Psoas muscle (tissue), 8 donors: ENCODE results near the gene STRBP. TPM values are rescaled to one million over a fixed set of nuclear protein-coding genes. Genes with fewer than 3 reads are reported as not detected.
"Not testable (repeated sequence)": the region's sequence is repeated elsewhere in the genome, so short reads cannot be mapped to it uniquely, and the experiment has no call there.

Source experiments
- ATAC-seq, 4 donors: fragments of 200-7000 bp; cut with Tn5 transposase; one replicate each; pipeline ENCODE4 v1.9.1; 2020; ENCODE audit warnings: moderate library complexity in 3 of 4, mild to moderate bottlenecking in 2 of 4
- DNase-seq, 2 donors: peaks; one replicate each; pipeline ENCODE4 v3.0.0-alpha.2; 2020
- H3K27ac ChIP-seq: fragments of 200-600 bp; one replicate; pipeline ENCODE4 v1.8.0; 2022
- H3K27me3 ChIP-seq, 3 donors: fragments of 200-600 bp in 1 of 3; one replicate each; pipeline versions ENCODE4 v1.6.1 to v1.8.0; 2013 to 2022; ENCODE audit warnings: low read length in 2 of 3, mild to moderate bottlenecking in 2 of 3, moderate library complexity in 1 of 3; ENCODE audit not compliant: insufficient read depth in 3 of 3
- H3K36me3 ChIP-seq, 2 donors: fragments of 200-600 bp in 1 of 2; one replicate each; pipeline versions ENCODE4 v1.6.1 to v1.8.0; 2013 to 2022; ENCODE audit warnings: low read depth in 1 of 2, mild to moderate bottlenecking in 1 of 2, moderate library complexity in 1 of 2; ENCODE audit not compliant: insufficient read depth in 1 of 2
- H3K4me1 ChIP-seq: fragments of 200-600 bp; one replicate; pipeline ENCODE4 v1.8.0; 2022
- H3K4me3 ChIP-seq: fragments of 200-600 bp; one replicate; pipeline ENCODE4 v1.8.0; 2022; ENCODE audit warnings: mild to moderate bottlenecking
- H3K9me3 ChIP-seq: fragments of 200-600 bp; one replicate; pipeline ENCODE4 v1.8.0; 2022
- WGBS, 3 donors: extraction: QIAGEN DNeasy Blood & Tissue Kit; methylation state at CpG; one replicate each; pipeline versions ENCODE4 v1.1.6 to v1.1.7; 2013; 5-methylcytosine and 5-hydroxymethylcytosine counted together
- intact Hi-C, 2 donors: fragments of 100-400 bp; cut with DNase I; formaldehyde crosslinking; loops; one replicate each; pipeline versions ENCODE4 v1.11.0 to v1.14.2; 2022
- polyA plus RNA-seq, 3 donors: library from polyadenylated mRNA; stranded (reverse); fragments of 200-250 nt; gene quantifications; one replicate each; pipeline ENCODE4 v1.2.3, GENCODE V29; 2013
- total RNA-seq, 4 donors: library from RNA; stranded (reverse); fragmentation: NEBNext Ultra II Directional in 2 of 4; extraction: Animal tissue kit (Norgen Biotek cat#: 25700) in 2 of 4; gene quantifications; one replicate each; pipeline versions ENCODE4 v1.2.1 to v1.2.4, GENCODE V29; 2021 to 2023
- TF ChIP-seq, protein P1 (sequence below): fragments of 200-600 bp; IDR thresholded peaks from one replicate; pipeline ENCODE4 v1.8.0; 2022; ENCODE audit warnings: antibody characterized with exemption
- donor health status: healthy with polysubstance abuse.
- donor health status: DM: no; HTN: no; CAD: no; lungs with moderate emphysema.
- donor health status: Bipolar disorder and iron deficiency.
- donor health status: healthy.
- donor health status: DM: yes; HTN: yes; CAD: no.
- donor health status: DM: no; HTN: no; CAD: no.
- donor health status: DM: no; HTN: no; CAD: no.
- donor health status: DM: yes; HTN: yes; CAD: no.

STRBP gene
- total and polyA plus RNA-seq, 7 donors: 3.8 to 8.5 (median 6.2) TPM

DNA sequence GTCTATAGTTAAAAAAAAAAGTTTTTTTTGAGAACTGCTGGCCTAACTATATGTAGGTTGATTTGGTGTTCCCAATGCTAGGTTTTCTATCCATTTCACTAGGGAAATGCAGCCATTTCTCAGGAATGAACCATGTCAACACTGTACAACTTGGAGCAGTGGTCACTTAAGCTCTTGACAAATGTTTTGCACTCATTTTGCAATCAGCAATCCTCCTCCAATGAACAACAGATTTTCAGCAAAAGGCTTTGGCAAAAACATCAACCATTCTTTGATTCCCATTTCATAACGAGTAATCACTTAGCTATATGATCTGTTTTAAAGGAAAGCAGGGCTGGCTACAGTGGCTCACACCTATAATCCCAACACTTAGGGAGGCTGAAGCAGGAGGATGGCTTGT, 17.9 kb downstream of the STRBP start:
- intact Hi-C loops: no loop called here
- Histone ChIP-seq H3K4me1 (no peaks in the 10 kb centered on the region), H3K36me3 (no peaks in the 10 kb centered on the region), H3K9me3 (no peaks in the 10 kb centered on the region), H3K27ac (no peak overlapping the region), H3K27me3 (no peaks in the 10 kb centered on the region), H3K4me3 (no peak overlapping the region)
- ATAC-seq (no peak), DNase-seq (no peak)
- TF ChIP-seq, protein P1, sequence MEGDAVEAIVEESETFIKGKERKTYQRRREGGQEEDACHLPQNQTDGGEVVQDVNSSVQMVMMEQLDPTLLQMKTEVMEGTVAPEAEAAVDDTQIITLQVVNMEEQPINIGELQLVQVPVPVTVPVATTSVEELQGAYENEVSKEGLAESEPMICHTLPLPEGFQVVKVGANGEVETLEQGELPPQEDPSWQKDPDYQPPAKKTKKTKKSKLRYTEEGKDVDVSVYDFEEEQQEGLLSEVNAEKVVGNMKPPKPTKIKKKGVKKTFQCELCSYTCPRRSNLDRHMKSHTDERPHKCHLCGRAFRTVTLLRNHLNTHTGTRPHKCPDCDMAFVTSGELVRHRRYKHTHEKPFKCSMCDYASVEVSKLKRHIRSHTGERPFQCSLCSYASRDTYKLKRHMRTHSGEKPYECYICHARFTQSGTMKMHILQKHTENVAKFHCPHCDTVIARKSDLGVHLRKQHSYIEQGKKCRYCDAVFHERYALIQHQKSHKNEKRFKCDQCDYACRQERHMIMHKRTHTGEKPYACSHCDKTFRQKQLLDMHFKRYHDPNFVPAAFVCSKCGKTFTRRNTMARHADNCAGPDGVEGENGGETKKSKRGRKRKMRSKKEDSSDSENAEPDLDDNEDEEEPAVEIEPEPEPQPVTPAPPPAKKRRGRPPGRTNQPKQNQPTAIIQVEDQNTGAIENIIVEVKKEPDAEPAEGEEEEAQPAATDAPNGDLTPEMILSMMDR: no peak
- 57 to 85% (median 77%) methylated on average over 1 of the region's 1 CpG for WGBS, 3 donors

DNA sequence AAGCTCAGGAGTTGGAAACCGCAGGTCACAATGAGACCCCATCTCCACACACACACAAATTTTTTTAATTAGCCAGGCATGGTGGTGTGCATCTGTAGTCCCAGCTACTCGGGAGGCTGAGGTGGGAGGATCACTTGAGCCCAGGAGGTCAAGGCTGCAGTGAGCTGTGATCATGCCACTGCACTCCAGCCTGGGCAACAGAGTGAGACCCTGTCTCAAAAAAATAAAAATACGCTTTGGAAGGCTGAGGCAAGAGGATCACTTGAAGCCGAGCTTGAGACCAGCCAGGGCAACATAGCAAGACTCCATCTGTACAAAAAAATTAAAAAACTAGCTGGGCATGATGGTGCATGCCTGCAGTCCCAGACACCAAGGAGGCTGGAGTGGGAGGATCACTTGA, 19.2 kb downstream of the STRBP start:
- not testable (repeated sequence) for DNase-seq, H3K36me3 ChIP-seq, H3K27ac ChIP-seq, H3K4me3 ChIP-seq, H3K9me3 ChIP-seq, H3K27me3 ChIP-seq, H3K4me1 ChIP-seq, ATAC-seq
- intact Hi-C loops: loop anchor here in 1 of 2 donors (10.0 kb wide), 1 partner anchor 54 kb away; no protein-coding TSS in a partner anchor
- WGBS, 3 donors: 90 to 98% (median 95%) methylated on average over 4 of the region's 4 CpGs

DNA sequence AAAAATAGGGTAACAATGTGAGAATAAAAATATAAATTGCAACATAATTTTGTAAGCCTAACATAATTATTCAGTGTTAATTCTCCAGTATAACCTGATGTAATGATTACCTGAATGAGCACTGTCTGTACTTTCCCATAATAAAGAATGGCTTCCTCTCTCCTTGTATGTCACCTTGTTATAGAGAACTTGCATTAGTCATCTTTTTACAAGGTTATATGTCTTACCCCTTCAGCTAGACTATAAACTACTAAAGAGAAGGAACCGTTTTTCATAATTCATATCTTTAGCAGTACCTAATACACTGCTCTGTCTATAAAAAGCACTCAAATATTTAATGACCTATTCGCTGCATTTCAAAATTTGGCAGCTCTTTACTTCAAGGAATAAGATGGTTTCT, 19.8 kb downstream of the STRBP start:
- Histone ChIP-seq H3K4me3 (no peak overlapping the region), H3K27ac (no peak overlapping the region), H3K4me1 (no peaks in the 10 kb centered on the region), H3K36me3 (no peaks in the 10 kb centered on the region), H3K9me3 (no peaks in the 10 kb centered on the region), H3K27me3 (no peaks in the 10 kb centered on the region)
- ATAC-seq (no peak), DNase-seq (no peak)
- WGBS, 3 donors: 82 to 97% (median 86%) methylated on average over 2 of the region's 2 CpGs
- intact Hi-C loops: loop anchor here in 1 of 2 donors (10.0 kb wide), 1 partner anchor 54 kb away; no protein-coding TSS in a partner anchor
- TF ChIP-seq, protein P1: no peak

DNA sequence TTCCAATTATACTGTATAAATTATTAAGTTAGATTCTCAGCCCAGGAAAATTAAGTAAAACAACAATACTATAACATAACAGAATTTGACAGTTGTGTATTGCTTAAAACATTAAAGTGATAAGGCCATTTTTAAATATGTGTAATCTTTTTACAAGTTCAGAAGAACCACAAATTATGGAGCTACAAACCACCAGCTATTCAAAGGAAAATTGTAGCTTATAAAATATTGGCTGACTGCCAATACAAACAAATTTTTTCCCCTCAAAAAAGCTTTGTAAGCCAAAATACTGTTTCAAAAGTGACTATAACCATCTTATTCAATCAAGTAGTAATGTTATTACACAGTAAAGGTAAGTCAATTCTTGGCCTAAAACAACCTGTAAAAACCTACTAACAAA, 21.9 kb downstream of the STRBP start:
- DNase-seq: no peak
- Histone ChIP-seq H3K36me3 (no peaks in the 10 kb centered on the region), H3K4me1 (no peaks in the 10 kb centered on the region), H3K9me3 (no peaks in the 10 kb centered on the region), H3K27ac (no peak overlapping the region), H3K4me3 (no peak overlapping the region), H3K27me3 (no peaks in the 10 kb centered on the region)
- intact Hi-C loops: loop anchor here in 1 of 2 donors (10.0 kb wide), 1 partner anchor 52 kb away; no protein-coding TSS in a partner anchor
- TF ChIP-seq, protein P1: no peak
- no peak for ATAC-seq

DNA sequence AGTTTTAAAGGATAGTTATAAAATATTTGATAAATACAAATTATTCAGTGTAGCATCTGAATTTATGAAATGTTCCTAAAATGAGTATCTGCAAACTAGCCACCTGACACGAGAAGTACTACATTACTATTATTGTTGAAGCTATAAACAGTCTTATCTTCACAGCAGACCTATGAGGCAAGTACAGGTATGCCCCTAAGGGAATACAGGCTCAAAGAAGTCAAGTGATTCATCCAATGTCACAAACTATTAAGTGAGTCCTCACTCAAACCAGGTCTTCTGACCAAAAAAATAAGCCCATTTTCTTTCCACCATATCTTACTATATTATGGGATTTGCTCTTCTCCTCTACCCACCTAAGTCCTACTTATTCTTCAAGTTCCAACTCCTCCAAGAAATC, 28.7 kb downstream of the STRBP start:
- no peak for ATAC-seq
- peaks cover 4% of the 10 kb centered on the region for H3K4me1 ChIP-seq
- H3K9me3 ChIP-seq: no peaks in the 10 kb centered on the region
- TF ChIP-seq, protein P1: no peak
- no peak overlapping the region for H3K27ac ChIP-seq
- no peak overlapping the region for H3K4me3 ChIP-seq
- DNase-seq: no peak
- H3K36me3 ChIP-seq: no peaks in the 10 kb centered on the region
- H3K27me3 ChIP-seq: no peaks in the 10 kb centered on the region
- WGBS, 3 donors: 96 to 100% (median 100%) methylated on average over 1 of the region's 1 CpG
- intact Hi-C loops: loop anchor here in 1 of 2 donors (10.0 kb wide), 1 partner anchor 45 kb away; no protein-coding TSS in a partner anchor
